ENCODE results near the gene FBXO34.

FBXO34 gene

DNA sequence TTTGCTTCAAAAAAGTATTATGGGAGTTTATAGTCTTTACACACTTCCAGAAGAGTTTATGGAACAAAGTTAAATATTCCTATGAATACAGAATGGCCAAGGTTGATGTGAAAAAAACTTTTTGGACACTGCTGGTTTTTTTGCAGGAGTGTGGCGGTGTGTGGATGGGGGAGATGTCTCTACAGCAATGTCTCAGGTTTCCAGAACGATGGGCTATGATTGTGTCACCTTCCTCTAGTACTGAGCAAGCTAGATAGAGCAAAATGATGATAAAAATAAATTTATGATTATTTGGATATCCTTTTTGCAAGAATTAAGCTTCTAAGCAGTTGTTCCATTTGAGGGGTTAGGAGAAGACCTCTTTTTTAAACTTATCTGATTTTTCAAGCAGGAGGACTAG is 37.9 kb downstream of the FBXO34 start:
- TF ChIP-seq GATA1 (IDR thresholded peaks at IDR 0.05; ENCODE audit: low read depth, low read length) (no peak), POLR2A (IDR thresholded peaks at IDR 0.05; ENCODE audit: low read length) (no peak)

DNA sequence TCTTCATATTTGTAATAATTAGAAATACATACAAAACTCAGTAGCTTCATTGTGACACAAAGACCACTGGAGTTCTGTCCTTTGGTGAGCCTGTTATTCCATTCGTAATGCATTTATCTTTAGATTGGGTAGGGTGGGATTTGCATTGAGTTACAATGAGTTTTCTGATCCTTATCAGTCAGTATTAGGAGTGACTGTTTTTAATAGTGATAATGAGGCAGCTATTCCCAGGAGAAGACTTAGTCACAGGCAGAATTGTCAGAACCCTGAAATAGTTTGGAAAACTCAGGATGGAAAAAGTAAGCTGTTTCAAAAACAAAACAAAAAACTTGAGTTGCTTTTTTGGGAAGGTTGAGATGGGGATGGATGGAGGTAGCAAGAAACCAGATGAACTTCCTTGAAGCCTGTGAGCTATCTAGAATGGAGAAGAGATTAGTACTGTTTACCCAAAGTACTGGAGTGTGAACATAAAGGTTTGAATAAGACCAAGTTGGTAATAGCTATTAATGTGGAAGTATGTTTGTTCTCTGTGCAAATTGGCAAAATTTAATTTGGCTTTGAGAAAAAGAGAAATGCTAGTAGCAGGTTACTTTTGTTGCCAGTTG is 38.6 kb downstream of the FBXO34 start:
- DNase-seq = no peak
- no peak for TF ChIP-seq POLR2A (IDR thresholded peaks at IDR 0.05; ENCODE audit: low read length)

More for the DNA sequence above, 37.9 kb downstream of the FBXO34 start:
- no peak for DNase-seq

DNA sequence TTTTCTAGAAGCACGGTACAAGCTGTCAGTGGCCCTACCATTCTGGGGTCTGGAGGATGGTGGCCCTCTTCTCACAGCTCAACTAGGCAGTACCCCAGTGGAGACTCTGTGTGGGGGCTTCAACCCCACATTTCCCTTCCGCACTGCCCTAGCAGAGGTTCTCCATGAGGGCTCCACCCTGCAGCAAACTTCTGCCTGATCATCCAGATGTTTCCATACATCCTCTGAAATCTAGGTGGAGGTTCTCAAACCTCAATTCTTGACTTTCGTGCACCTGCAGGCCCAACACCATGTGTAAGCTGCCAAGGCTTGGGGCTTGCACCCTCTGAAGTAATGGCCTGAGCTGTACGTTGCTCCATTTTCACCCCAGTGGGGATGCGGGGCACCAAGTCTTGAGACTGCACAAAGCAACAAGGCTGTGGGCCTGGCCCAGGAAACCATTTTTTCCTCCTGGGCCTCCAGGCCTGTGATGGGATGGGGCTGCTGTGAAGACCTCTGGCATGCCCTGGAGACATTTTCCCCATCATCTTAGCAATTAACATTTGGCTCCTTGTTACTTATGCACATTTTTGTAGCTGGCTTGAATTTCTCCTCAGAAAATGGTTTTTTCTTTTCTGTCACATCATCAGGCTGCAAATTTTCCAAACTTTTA is 41.3 kb downstream of the FBXO34 start:
- peak; percentile 23 to 48 for DNase-seq

DNA sequence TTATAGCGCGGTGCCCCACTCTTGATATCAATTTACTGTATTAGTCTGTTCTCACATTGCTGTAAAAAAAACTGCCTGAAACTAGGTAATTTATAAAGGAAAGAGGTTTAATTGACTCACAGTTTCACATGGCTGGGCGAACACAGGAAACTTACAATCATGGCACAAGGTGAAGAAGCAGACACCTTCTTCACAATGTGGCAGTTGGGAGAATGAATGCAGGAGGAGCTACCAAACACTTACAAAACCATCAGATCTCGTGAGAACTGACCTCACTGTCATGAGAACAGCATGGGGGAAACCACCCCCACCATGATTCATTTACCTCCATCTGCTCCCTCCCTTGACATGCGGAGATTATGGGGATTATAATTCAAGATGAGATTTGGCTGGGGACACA is 42.3 kb downstream of the FBXO34 start:
- TF ChIP-seq POLR2A (IDR thresholded peaks at IDR 0.05; ENCODE audit: low read length) = no peak
- TF ChIP-seq GATA1 (IDR thresholded peaks at IDR 0.05; ENCODE audit: low read depth, low read length) = no peak
- DNase-seq = no peak

DNA sequence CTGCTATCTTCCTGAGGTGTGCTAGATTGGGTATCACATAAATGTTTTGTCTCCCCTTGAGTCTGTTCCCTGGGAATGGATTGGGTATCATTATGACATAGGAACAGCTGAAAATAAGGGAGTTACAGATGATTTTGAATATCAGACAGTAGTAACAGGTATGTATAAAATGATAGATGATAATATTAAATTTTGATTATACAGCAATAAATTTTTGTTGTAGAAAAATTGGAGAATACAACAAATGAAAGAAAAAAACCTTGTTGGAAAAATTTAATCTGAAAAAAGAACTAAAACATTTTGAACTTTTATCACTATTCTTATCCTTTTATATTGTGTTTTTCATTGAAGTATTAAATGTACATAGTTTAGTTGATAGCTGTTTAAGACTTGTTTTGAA is 43.2 kb downstream of the FBXO34 start:
- no peak for DNase-seq
- TF ChIP-seq GATA1 (IDR thresholded peaks at IDR 0.05; ENCODE audit: low read depth, low read length) = no peak
- TF ChIP-seq POLR2A (IDR thresholded peaks at IDR 0.05; ENCODE audit: low read length) = no peak

DNA sequence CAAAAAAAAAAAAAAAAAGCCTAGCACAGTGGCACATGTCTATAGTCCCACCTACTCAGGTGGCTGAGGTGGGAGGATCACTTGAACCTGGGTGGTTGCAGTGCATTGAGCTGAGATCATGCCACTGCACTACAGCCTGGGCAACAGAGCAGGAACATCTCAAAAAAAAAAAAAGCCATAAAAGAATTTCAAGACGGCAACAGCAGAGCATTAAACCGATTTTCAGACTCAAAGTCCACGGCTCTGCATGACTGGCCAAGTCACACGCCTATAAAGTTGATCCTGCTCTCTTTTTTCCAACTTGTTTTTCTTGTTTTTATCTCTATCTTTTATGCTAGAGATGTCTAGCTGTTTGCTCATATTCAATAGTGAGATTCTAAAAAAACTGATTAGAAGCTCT is 45.3 kb downstream of the FBXO34 start:
- TF ChIP-seq POLR2A (IDR thresholded peaks at IDR 0.05; ENCODE audit: low read length) (no peak), GATA1 (IDR thresholded peaks at IDR 0.05; ENCODE audit: low read depth, low read length) (no peak)
- no peak for DNase-seq

DNA sequence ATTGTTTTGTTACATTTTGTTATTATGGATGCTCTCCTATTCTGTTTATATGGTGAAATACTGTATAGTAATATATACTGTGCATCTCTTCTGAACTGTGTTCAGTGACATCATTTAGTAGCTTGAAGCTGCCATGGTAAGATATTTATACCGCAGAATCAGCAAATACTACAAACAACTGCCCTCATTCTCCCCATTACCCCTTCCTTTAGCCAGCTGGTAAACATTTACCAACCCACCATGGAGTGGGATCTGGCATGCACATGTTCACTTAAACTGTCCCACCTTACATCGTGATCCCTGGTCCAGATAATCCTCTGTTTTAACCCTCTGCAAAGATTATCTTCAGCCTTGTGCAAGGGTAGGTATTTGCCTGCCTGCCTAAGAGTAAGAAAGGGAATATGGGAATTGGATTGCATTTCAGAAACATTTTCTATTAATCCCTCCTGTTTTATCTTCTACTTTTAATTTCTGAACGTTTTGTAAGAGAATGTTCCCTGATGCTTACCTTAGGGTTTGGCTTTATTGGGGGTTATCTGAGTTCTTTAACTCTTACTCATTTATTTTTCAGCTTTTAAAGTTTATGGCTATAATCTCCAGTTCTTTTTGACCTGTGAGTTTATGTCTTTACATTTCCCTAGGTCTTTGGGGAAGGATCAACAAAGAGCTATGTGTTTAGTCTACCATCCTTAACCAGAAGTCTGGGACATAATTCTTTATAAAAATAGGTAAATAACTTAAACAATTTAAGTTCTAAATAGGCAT is 46.5 kb downstream of the FBXO34 start:
- no peak for DNase-seq
- TF ChIP-seq POLR2A (IDR thresholded peaks at IDR 0.05; ENCODE audit: low read length) (no peak), GATA1 (IDR thresholded peaks at IDR 0.05; ENCODE audit: low read depth, low read length) (no peak)

DNA sequence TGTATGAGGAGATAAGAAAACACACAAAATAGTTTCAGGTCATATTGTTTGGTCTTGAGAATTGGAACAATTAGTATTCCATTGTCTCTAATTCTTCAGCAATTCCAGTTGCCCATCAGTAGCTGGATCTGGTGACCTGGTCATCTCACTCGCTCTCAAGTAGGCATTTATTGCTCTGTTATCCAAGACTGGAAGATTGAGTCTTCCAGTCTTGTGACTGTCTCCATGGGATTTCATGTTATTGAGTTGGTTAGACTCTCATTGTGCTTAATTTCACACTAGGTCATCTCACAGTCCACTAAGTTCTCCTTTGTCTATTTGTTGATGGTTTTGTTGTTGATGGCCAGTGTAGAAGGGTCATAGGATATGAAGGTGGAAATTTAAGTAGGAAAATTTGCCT is 47.5 kb downstream of the FBXO34 start:
- no peak for TF ChIP-seq GATA1 (IDR thresholded peaks at IDR 0.05; ENCODE audit: low read depth, low read length)
- TF ChIP-seq POLR2A (IDR thresholded peaks at IDR 0.05; ENCODE audit: low read length) = no peak
- no peak for DNase-seq

DNA sequence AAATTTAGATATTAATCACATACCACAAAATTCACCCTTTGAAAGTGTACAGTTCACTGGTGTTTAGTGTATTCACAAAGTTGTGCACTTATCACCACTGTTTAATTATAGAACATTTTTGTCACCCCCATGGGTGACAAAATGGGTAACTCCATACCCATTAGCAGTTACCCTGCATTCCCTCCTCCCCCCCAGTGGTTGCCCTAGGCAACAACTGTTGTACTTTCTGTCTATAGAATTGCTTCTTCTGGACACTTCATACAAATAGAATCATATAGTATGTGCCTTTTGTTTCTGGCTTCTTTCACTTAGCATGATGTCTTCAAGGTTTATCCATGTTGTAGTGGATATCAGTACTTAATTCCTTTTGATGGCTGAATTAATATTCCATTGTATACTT is 52.7 kb downstream of the FBXO34 start:
- DNase-seq = peak in 1 of 2 experiments; percentile 39
- TF ChIP-seq POLR2A (IDR thresholded peaks at IDR 0.05; ENCODE audit: low read length) (no peak), GATA1 (IDR thresholded peaks at IDR 0.05; ENCODE audit: low read depth, low read length) (no peak)

DNA sequence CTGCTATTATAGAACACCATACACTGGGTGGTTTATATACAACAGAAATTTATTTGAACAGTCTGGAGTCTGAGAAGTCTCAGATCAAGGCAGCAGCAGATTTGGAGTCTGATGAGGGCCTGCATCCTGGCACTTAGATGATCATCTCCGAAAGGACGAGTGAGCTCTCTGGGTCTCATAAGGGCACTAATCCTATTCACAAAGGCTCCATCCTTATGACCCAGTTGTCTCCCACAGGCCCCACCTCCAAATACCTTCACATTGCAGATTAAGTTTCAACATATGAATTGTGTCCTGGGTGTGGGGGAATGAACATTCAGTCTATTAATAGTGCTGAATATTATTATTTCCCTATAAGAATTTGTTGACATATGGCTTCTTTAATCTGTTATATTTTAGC is 53.6 kb downstream of the FBXO34 start:
- TF ChIP-seq GATA1 (IDR thresholded peaks at IDR 0.05; ENCODE audit: low read depth, low read length) (no peak), POLR2A (IDR thresholded peaks at IDR 0.05; ENCODE audit: low read length) (no peak)
- DNase-seq = no peak

DNA sequence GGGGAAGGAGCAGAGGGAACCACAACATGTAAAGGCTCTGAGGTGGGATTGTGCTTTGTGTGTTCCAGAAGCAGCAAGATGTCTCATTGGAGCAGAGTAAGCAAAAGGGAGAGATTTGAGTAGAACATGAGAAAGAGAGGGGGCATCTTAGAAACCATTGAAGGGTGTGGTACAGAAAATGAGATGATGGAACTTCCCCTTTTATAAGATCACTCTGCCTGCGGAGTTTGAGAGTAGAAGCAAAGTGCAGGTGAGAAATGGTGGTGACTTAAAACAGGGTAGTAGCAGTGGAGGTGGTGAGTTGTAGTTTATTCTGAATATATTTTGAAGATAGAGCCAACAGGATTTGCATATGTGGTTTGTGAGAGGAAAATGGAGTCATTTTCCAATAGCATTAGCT is 56.0 kb downstream of the FBXO34 start:
- TF ChIP-seq GATA1 (IDR thresholded peaks at IDR 0.05; ENCODE audit: low read depth, low read length) = no peak
- TF ChIP-seq POLR2A (IDR thresholded peaks at IDR 0.05; ENCODE audit: low read length) = no peak
- DNase-seq = peak in 1 of 2 experiments; percentile 19

DNA sequence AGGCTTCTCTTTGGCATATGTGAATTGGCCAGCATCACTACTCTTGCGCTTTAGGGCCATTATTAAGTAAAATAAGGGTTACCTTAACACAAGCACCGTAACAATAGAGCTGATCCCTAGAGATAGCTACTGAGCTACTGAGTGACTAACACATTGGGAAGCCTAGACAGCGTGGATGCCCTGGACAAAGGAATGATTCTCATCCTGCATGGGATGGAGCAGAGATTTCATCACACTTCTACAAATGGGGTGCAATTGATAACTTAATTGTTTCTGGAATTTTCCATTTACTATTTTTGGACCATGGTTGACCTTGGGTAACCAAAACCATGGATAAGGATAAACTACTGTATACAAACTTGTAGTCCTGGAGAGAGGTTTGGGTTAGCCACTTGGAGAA is 57.1 kb downstream of the FBXO34 start:
- no peak for DNase-seq
- TF ChIP-seq POLR2A (IDR thresholded peaks at IDR 0.05; ENCODE audit: low read length) (no peak), GATA1 (IDR thresholded peaks at IDR 0.05; ENCODE audit: low read depth, low read length) (no peak)

DNA sequence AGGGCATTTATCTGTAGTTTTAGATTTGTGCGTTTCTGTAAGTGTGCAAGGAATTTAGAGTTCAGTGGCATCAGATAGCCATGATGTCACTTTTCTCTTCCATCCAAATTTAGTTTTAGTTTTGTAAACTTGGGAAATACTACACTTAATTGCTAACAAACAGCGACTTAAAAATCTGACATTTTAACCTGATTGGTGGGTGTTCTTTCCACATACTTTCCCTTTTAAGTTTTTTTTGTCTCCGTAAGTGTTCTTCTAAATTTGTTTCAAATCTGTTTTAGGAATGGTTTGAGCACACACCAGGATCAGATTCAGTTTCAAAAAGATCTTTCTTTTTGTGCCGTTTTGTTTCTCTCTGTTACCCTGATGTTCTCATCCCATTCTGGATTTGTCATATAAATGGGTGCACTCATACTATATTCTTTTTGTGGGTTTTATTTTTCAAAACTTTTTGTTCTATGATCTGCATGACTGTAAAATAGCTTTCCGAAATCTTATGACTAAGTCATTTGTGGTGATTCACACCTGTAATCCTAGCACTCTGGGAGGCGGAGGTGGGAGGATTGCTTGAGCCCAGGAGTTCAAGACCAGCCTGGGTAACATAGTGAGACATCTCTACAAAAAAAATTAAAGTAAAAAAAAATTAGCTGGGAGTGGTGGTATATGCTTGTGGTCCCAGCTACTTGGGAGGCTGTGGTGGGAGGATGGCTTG is 58.9 kb downstream of the FBXO34 start:
- DNase-seq = no peak
- TF ChIP-seq POLR2A (IDR thresholded peaks at IDR 0.05; ENCODE audit: low read length) (no peak), GATA1 (IDR thresholded peaks at IDR 0.05; ENCODE audit: low read depth, low read length) (no peak)

Measured in erythroblast (primary cell).